DLD1 (cell line): ENCODE data around the gene NTRK2.

Experiments
- in situ Hi-C: cut with HindIII; loops from 2 replicates; pipeline ENCODE4 v1.10.0; 2017; ENCODE audit warnings: low sequenced_read_pairs

NTRK2 gene

GRCh38 chr9:84955971-84956370 is 286.4 kb downstream of the NTRK2 start:
- in situ Hi-C loops, result no loop called here

- in situ Hi-C loops, result no loop called here
Measured at GRCh38 chr9:84959339-84959738, 289.8 kb downstream of the NTRK2 start.

GRCh38 chr9:84966876-84967830 is 297.6 kb downstream of the NTRK2 start:
- in situ Hi-C loops, result no loop called here

- in situ Hi-C loops, result no loop called here
Measured at GRCh38 chr9:84969084-84969483, 299.6 kb downstream of the NTRK2 start.

GRCh38 chr9:84969736-84970135 is 300.2 kb downstream of the NTRK2 start:
- in situ Hi-C loops, result no loop called here

GRCh38 chr9:84970432-84970831 is 300.9 kb downstream of the NTRK2 start:
- in situ Hi-C loops, result no loop called here

- in situ Hi-C loops, result no loop called here
Measured at GRCh38 chr9:84971571-84971970, 302.0 kb downstream of the NTRK2 start.

GRCh38 chr9:84974258-84974657 is 304.7 kb downstream of the NTRK2 start:
- in situ Hi-C loops, result no loop called here

GRCh38 chr9:84974855-84975254 is 305.3 kb downstream of the NTRK2 start:
- in situ Hi-C loops, result no loop called here

- in situ Hi-C loops, result no loop called here
Measured at GRCh38 chr9:84975926-84976325, 306.4 kb downstream of the NTRK2 start.

GRCh38 chr9:84978661-84979060 is 309.1 kb downstream of the NTRK2 start:
- in situ Hi-C loops, result no loop called here

- in situ Hi-C loops, result no loop called here
Measured at GRCh38 chr9:84983749-84984148, 314.2 kb downstream of the NTRK2 start.

- in situ Hi-C loops, result no loop called here
Measured at GRCh38 chr9:84988621-84989020, 319.1 kb downstream of the NTRK2 start.

GRCh38 chr9:84990416-84990815 is 320.9 kb downstream of the NTRK2 start:
- in situ Hi-C loops, result no loop called here

GRCh38 chr9:84990850-84991513 is 321.5 kb downstream of the NTRK2 start:
- in situ Hi-C loops, result no loop called here

- in situ Hi-C loops, result no loop called here
Measured at GRCh38 chr9:84991514-84991870, 322.0 kb downstream of the NTRK2 start.

GRCh38 chr9:84992381-84992780 is 322.9 kb downstream of the NTRK2 start:
- in situ Hi-C loops, result no loop called here

GRCh38 chr9:84993105-84993504 is 323.6 kb downstream of the NTRK2 start:
- in situ Hi-C loops, result no loop called here

GRCh38 chr9:84996029-84996428 is 326.5 kb downstream of the NTRK2 start:
- in situ Hi-C loops, result no loop called here

- in situ Hi-C loops, result no loop called here
Measured at GRCh38 chr9:84996716-84997115, 327.2 kb downstream of the NTRK2 start.

- in situ Hi-C loops, result no loop called here
Measured at GRCh38 chr9:84997472-84997871, 327.9 kb downstream of the NTRK2 start.

- in situ Hi-C loops, result no loop called here
Measured at GRCh38 chr9:84998639-84999038, 329.1 kb downstream of the NTRK2 start.
